ENCODE measurements around the gene ZNFX1. TPM values are rescaled to one million over a fixed set of nuclear protein-coding genes. Genes with fewer than 3 reads are reported as not detected.
A peak's percentile ranks its signal among the peaks of the same experiment; 100 is the strongest.

The ZNFX1 gene
- polyA plus RNA-seq, 1 donor from 2014 or later = 5.4 TPM

- H2AFZ ChIP-seq (ENCODE audit: low read depth, low read length) = peak overlapping the region; percentile 47
- peaks cover 25% of the 10 kb centered on the region for H3K36me3 ChIP-seq (ENCODE audit: insufficient read depth, low read length)
- H3F3A ChIP-seq (ENCODE audit: insufficient read depth, low read length, poor library complexity, severe bottlenecking) = no peaks in the 10 kb centered on the region
- peak overlapping the region; percentile 90 for H3K9ac ChIP-seq (ENCODE audit: low read length)
- H4K20me1 ChIP-seq (ENCODE audit: insufficient read depth) = peaks cover 7% of the 10 kb centered on the region
- peak overlapping the region; percentile 92 for H3K27ac ChIP-seq (ENCODE audit: low read length)
- H3K9me3 ChIP-seq (ENCODE audit: low read length) = no peaks in the 10 kb centered on the region
- TF ChIP-seq EP300 (conservative IDR thresholded peaks at IDR 0.05; ENCODE audit: poor library complexity, severe bottlenecking) (no peak), RAD21 (conservative IDR thresholded peaks at IDR 0.05) (no peak), MXI1 (conservative IDR thresholded peaks at IDR 0.05; ENCODE audit: poor library complexity, severe bottlenecking) (peak; percentile 84), SMC3 (conservative IDR thresholded peaks at IDR 0.05; ENCODE audit: poor library complexity) (no peak)
- H3K4me2 ChIP-seq (ENCODE audit: low read length) = peak overlapping the region; percentile 100
- H3K79me2 ChIP-seq (replicated peaks; ENCODE audit: insufficient read depth, low read length) = peaks cover 64% of the 10 kb centered on the region
- no peaks in the 10 kb centered on the region for H3K27me3 ChIP-seq (ENCODE audit: insufficient read depth, low read depth, low read length)
- H3K4me3 ChIP-seq (ENCODE audit: low read length) = peak overlapping the region; percentile 77
- H3K9me2 ChIP-seq (ENCODE audit: insufficient read depth, low read length) = no peaks in the 10 kb centered on the region
Measured at GRCh38 chr20:49278818-49279676, 1.2 kb upstream of the ZNFX1 start.

GRCh38 chr20:49277786-49278035 lies 146 bp downstream of the ZNFX1 start:
- H4K20me1 ChIP-seq (ENCODE audit: insufficient read depth) = no peaks in the 10 kb centered on the region
- H3K9me3 ChIP-seq (ENCODE audit: low read length) = no peaks in the 10 kb centered on the region
- peaks cover 12% of the 10 kb centered on the region for H3K36me3 ChIP-seq (ENCODE audit: insufficient read depth, low read length)
- H3K27me3 ChIP-seq (ENCODE audit: insufficient read depth, low read depth, low read length) = no peaks in the 10 kb centered on the region
- peak overlapping the region; percentile 62 for H2AFZ ChIP-seq (ENCODE audit: low read depth, low read length)
- TF ChIP-seq POLR2AphosphoS5 (IDR thresholded peaks at IDR 0.05) = no peak
- no peak for TF ChIP-seq SMC3 (conservative IDR thresholded peaks at IDR 0.05; ENCODE audit: poor library complexity)
- TF ChIP-seq MXI1 (conservative IDR thresholded peaks at IDR 0.05; ENCODE audit: poor library complexity, severe bottlenecking) = no peak
- TF ChIP-seq CTCF (IDR thresholded peaks at IDR 0.05; ENCODE audit: poor library complexity, severe bottlenecking) = no peak
- TF ChIP-seq REST (IDR thresholded peaks at IDR 0.05; ENCODE audit: borderline replicate concordance) = no peak
- no peak for TF ChIP-seq EZH2 (IDR thresholded peaks at IDR 0.05; ENCODE audit: borderline replicate concordance, insufficient read depth, low read length, poor library complexity, severe bottlenecking)
- TF ChIP-seq RAD21 (conservative IDR thresholded peaks at IDR 0.05) = no peak
- TF ChIP-seq EP300 (conservative IDR thresholded peaks at IDR 0.05; ENCODE audit: poor library complexity, severe bottlenecking) = no peak
- TF ChIP-seq TAF1 (IDR thresholded peaks at IDR 0.05; ENCODE audit: low read depth) = no peak
- peaks cover 50% of the 10 kb centered on the region for H3K79me2 ChIP-seq (replicated peaks; ENCODE audit: insufficient read depth, low read length)
- peak overlapping the region; percentile 57 for H3K27ac ChIP-seq (ENCODE audit: low read length)
- no peaks in the 10 kb centered on the region for H3K9me2 ChIP-seq (ENCODE audit: insufficient read depth, low read length)
- peak overlapping the region; percentile 77 for H3K4me2 ChIP-seq (ENCODE audit: low read length)
- peak overlapping the region; percentile 90 for H3K9ac ChIP-seq (ENCODE audit: low read length)
- H3K4me3 ChIP-seq (ENCODE audit: low read length) = peak overlapping the region; percentile 77
- H3F3A ChIP-seq (ENCODE audit: insufficient read depth, low read length, poor library complexity, severe bottlenecking) = no peaks in the 10 kb centered on the region

All from neural cell (in vitro differentiated cells).